Esophagus squamous epithelium (tissue), 5 donors: Measurements from ENCODE around the gene DAAM1. TPM values are rescaled to one million over a fixed set of nuclear protein-coding genes. Genes with fewer than 3 reads are reported as not detected.
A peak's percentile ranks its signal among the peaks of the same experiment; 100 is the strongest.

Experiments used
- DNase-seq: peaks from one replicate; lab custom pipeline; 2025; lab: John Stamatoyannopoulos, UW
- H3K27ac ChIP-seq, 4 donors: fragments of 200-600 bp; sonication (generic); one replicate each; pipeline ENCODE4 v1.5.1; 2016 to 2019; ENCODE audit warnings: mild to moderate bottlenecking in 1 of 4
- H3K27me3 ChIP-seq, 4 donors: fragments of 200-600 bp; sonication (generic); 1 replicate in 3 of 4; 2 replicates in 1 of 4; pipeline versions ENCODE4 v1.5.1 to v1.6.0; 2017 to 2021; ENCODE audit warnings: antibody characterized with exemption in 1 of 4
- H3K36me3 ChIP-seq, 3 donors: fragments of 200-600 bp; sonication (generic); one replicate each; pipeline ENCODE4 v1.5.1; 2016 to 2019
- H3K4me1 ChIP-seq, 3 donors: fragments of 200-600 bp; sonication (generic); one replicate each; pipeline ENCODE4 v1.5.1; 2017 to 2019
- H3K4me3 ChIP-seq, 4 donors: fragments of 200-600 bp; sonication (generic); 1 replicate in 3 of 4; 2 replicates in 1 of 4; pipeline ENCODE4 v1.5.1; 2016 to 2019; ENCODE audit warnings: mild to moderate bottlenecking in 2 of 4, moderate library complexity in 1 of 4
- H3K9me3 ChIP-seq, 3 donors: fragments of 200-600 bp; sonication (generic); one replicate each; pipeline ENCODE4 v1.5.1; 2016 to 2019
- POLR2A ChIP-seq, 4 donors: fragments of 450-650 bp; IDR thresholded peaks; one replicate each; pipeline ENCODE4 v1.6.1; 2017; ENCODE audit warnings: antibody characterized with exemption in 4 of 4, mild to moderate bottlenecking in 4 of 4, moderate library complexity in 3 of 4
- WGBS, 2 donors: methylation state at CpG; one replicate each; pipeline ENCODE4 v1.1.5; 2018; 5-methylcytosine and 5-hydroxymethylcytosine counted together
- intact Hi-C: fragments of 100-400 bp; cut with DNase I; formaldehyde crosslinking; loops from one replicate; pipeline ENCODE4 v1.15.0; 2022
- total RNA-seq, 4 donors: library from RNA; depleted of rRNA; stranded (reverse); fragments of >200 nt; gene quantifications; one replicate each; pipeline ENCODE4 v1.1.0, GENCODE V29; 2016
- TF ChIP-seq, protein P1 (sequence below), 6 experiments: fragments of 450-650 bp in 4 of 6; fragments of 200-600 bp in 2 of 6; sonication (generic) in 2 of 6; IDR thresholded peaks; one replicate each; pipeline ENCODE4 v1.5.1; 2016 to 2019; ENCODE audit warnings: antibody characterized with exemption in 6 of 6, mild to moderate bottlenecking in 4 of 6, moderate library complexity in 4 of 6
- donor health status: DM: yes; HTN: yes; CAD: no.

Gene DAAM1
- total RNA-seq, 4 donors from 2014 or later: 47.2 to 91.7 (median 64.0) TPM

DNA sequence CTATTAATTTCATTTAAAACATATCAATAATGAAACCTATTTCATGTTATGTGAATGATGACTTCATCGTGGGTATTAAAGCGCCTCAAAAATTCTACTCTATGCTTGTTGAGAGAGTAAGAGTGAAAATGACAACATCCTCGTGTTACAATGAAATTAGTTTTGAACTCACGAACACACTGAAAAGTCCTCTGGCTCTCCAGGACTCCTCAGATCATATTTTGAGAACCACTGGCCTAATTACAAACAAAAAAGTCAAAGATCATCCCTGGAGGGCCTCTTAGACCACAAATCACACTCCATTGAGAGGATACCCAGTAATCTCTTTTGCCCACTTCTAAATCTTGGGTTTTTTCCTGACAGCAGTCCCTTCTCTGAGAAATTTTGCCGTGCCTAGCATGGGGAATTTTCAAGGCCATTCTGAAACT, 19.1 kb downstream of the DAAM1 start:
- no peaks in the 10 kb centered on the region for H3K36me3 ChIP-seq
- H3K27me3 ChIP-seq: no peaks in the 10 kb centered on the region
- no peak overlapping the region for H3K27ac ChIP-seq
- intact Hi-C loops: no loop called here
- no peaks in the 10 kb centered on the region for H3K9me3 ChIP-seq
- H3K4me3 ChIP-seq: no peak overlapping the region
- H3K4me1 ChIP-seq: peaks cover 0 to 28% (median 5%) of the 10 kb centered on the region in 3 donors
- WGBS, 2 donors: 70 to 89% methylated on average over 5 of the region's 5 CpGs
- no peak for DNase-seq
- TF ChIP-seq, protein P1, sequence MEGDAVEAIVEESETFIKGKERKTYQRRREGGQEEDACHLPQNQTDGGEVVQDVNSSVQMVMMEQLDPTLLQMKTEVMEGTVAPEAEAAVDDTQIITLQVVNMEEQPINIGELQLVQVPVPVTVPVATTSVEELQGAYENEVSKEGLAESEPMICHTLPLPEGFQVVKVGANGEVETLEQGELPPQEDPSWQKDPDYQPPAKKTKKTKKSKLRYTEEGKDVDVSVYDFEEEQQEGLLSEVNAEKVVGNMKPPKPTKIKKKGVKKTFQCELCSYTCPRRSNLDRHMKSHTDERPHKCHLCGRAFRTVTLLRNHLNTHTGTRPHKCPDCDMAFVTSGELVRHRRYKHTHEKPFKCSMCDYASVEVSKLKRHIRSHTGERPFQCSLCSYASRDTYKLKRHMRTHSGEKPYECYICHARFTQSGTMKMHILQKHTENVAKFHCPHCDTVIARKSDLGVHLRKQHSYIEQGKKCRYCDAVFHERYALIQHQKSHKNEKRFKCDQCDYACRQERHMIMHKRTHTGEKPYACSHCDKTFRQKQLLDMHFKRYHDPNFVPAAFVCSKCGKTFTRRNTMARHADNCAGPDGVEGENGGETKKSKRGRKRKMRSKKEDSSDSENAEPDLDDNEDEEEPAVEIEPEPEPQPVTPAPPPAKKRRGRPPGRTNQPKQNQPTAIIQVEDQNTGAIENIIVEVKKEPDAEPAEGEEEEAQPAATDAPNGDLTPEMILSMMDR (IDR thresholded peaks at IDR 0.05): no peak
- TF ChIP-seq POLR2A (IDR thresholded peaks at IDR 0.05): no peak

DNA sequence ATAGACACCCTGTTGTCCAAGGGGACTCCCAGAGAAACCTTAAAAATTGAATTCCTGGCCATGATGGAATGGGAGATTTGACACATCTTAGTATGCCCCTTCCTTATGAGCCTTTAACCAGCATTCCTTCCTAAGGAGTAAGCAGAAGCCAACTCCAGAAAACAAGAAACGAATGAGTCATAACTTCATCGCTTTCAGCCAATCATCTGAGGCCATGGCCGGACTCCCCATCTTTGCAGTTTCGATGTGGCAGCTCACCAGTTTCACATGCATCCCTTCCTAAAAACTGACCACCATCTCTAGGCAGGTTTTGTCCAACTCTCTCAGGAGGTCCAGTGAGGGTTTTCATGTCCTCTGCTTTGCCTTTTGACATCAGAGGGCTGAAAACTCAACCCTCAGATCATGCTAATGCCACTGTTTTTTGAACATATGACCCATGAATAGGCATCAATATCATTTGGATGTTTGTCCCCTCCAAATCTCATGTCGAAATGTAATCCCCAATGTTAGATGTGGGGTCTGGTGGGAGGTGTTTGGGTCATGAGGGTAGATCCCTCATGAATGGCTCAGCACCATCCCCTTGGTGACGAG, 19.9 kb downstream of the DAAM1 start:
- Histone ChIP-seq H3K9me3 (no peaks in the 10 kb centered on the region), H3K27ac (peak overlapping the region in 1 of 4 donors; percentile 18), H3K36me3 (no peaks in the 10 kb centered on the region), H3K4me1 (peaks cover 0 to 35% (median 5%) of the 10 kb centered on the region in 3 donors), H3K27me3 (no peaks in the 10 kb centered on the region), H3K4me3 (no peak overlapping the region)
- no peak for TF ChIP-seq POLR2A (IDR thresholded peaks at IDR 0.05)
- TF ChIP-seq, protein P1 (IDR thresholded peaks at IDR 0.05): no peak
- DNase-seq: no peak
- WGBS, 2 donors: 76 to 82% methylated on average over 5 to 6 of the region's 6 CpGs
- intact Hi-C loops: no loop called here

DNA sequence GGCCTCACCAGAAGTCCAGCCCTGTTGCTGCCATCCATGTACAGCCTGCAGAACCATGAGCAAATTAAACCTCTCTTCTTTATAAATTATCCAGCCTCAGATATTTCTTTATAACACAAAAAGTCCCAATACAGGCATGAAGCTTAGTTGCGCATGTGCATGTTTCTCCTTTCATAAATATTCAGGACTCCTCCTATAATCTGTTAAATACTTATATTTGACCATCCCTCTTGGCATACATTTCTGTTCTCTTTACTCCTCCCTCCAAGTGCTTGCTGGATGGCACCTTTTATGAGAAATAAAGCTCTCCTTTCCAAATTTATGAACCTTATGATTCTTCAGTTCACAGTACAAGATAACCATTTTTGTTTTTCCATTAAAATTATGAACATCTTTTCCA, 20.5 kb downstream of the DAAM1 start:
- no peak for DNase-seq
- TF ChIP-seq POLR2A (IDR thresholded peaks at IDR 0.05): no peak
- TF ChIP-seq, protein P1 (IDR thresholded peaks at IDR 0.05): no peak
- Histone ChIP-seq H3K9me3 (no peaks in the 10 kb centered on the region), H3K27me3 (no peaks in the 10 kb centered on the region), H3K4me1 (peaks cover 0 to 41% (median 5%) of the 10 kb centered on the region in 3 donors), H3K4me3 (no peak overlapping the region), H3K27ac (peak overlapping the region in 1 of 4 donors; percentile 18), H3K36me3 (no peaks in the 10 kb centered on the region)
- WGBS, 2 donors: 100% methylated on average over 1 of the region's 1 CpG
- intact Hi-C loops: no loop called here

DNA sequence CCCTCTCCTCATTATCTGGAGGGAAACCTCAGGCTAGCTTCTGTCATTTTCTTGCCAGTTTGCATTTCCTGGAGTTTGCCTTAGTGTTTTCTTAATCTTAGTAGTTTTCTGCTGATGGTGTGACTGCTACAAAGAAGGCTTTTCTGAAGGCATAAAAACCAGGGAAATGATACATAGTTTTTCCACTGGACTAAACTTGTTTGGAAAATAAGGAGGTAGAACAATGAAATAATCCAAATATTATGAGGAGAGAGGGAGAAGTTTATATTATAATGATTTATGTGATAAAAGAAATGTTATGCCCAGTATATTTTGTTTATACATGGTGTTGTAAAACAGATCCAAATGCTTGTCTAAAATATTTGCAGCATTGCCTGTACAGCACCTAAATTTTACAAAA, 22.2 kb downstream of the DAAM1 start:
- peak overlapping the region in 2 of 4 donors; percentile 2 to 38 for H3K27ac ChIP-seq
- peaks cover 0 to 51% (median 15%) of the 10 kb centered on the region in 3 donors for H3K4me1 ChIP-seq
- intact Hi-C loops: no loop called here
- no peak overlapping the region for H3K4me3 ChIP-seq
- no peaks in the 10 kb centered on the region for H3K36me3 ChIP-seq
- no peaks in the 10 kb centered on the region for H3K27me3 ChIP-seq
- no peaks in the 10 kb centered on the region for H3K9me3 ChIP-seq
- TF ChIP-seq, protein P1 (IDR thresholded peaks at IDR 0.05): no peak
- no peak for TF ChIP-seq POLR2A (IDR thresholded peaks at IDR 0.05)
- DNase-seq: no peak

DNA sequence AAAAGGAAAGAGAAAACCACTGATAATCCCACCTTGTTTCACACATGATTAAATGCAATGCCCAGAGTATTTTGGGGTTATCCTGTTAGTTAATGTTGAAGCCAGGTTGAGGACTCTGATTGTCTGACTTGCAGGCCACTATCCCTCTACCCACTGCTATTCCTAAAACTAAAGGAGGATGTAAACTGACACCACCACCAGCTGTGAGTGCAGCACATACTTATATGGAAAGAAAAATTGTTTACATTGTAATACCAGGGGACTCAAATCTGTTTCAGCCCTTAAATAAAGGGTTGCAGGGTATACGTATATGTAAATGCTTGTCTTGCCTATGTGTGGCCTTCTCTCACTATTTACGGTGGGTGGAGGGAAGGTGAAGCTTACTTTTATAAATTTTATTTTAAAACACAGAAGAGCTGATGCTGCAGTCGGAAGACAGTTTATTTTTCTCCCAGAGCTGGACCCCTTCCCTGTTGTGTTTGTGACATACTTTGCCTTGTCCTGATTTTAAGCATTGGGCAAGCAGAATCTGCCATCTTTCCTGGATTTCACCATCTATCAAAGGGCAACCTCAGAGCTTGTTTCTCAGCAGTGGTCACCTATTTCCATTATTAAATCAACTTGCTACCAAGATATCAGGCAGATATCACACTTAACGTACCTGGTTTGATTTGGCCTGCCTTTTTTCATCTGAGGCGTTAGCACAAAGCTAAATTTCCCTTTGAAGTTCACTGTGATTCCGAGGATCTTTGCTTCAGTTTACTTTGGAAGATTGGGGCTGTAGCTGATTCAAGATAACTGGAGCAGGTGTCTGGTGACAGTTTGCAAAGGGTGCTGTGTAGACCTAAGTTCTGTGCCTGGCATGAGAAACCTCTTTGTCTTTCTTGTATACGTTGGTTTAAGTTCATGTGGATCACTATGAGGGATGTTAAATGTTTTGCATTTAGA, 25.2 kb downstream of the DAAM1 start:
- Histone ChIP-seq H3K27me3 (no peaks in the 10 kb centered on the region), H3K4me3 (no peak overlapping the region), H3K36me3 (no peaks in the 10 kb centered on the region), H3K4me1 (peaks cover 0 to 70% (median 18%) of the 10 kb centered on the region in 3 donors), H3K9me3 (no peaks in the 10 kb centered on the region), H3K27ac (peak overlapping the region in 3 of 4 donors; percentile 19 to 58 (median 50))
- TF ChIP-seq, protein P1 (IDR thresholded peaks at IDR 0.05): no peak
- no peak for TF ChIP-seq POLR2A (IDR thresholded peaks at IDR 0.05)
- 78 to 90% methylated on average over 7 of the region's 7 CpGs for WGBS, 2 donors
- intact Hi-C loops: no loop called here
- no peak for DNase-seq
